Lower leg skin (tissue), 3 donors: ENCODE results near the gene ITGAD.

ENCODE experiments used
- POLR2A ChIP-seq, 2 donors: fragments of 450-650 bp; IDR thresholded peaks; one replicate each; pipeline ENCODE4 v1.6.1; 2016 to 2017; ENCODE audit warnings: antibody characterized with exemption in 2 of 2, mild to moderate bottlenecking in 1 of 2, moderate library complexity in 1 of 2
- TF ChIP-seq, protein P1 (sequence below), 3 donors: fragments of 450-650 bp; IDR thresholded peaks; one replicate each; pipeline ENCODE4 v1.5.1; 2016; ENCODE audit warnings: antibody characterized with exemption in 3 of 3, mild to moderate bottlenecking in 3 of 3, moderate library complexity in 2 of 3

GRCh38 chr16:31403590-31404352 lies 10.6 kb downstream of the ITGAD start:
- TF ChIP-seq, protein P1, sequence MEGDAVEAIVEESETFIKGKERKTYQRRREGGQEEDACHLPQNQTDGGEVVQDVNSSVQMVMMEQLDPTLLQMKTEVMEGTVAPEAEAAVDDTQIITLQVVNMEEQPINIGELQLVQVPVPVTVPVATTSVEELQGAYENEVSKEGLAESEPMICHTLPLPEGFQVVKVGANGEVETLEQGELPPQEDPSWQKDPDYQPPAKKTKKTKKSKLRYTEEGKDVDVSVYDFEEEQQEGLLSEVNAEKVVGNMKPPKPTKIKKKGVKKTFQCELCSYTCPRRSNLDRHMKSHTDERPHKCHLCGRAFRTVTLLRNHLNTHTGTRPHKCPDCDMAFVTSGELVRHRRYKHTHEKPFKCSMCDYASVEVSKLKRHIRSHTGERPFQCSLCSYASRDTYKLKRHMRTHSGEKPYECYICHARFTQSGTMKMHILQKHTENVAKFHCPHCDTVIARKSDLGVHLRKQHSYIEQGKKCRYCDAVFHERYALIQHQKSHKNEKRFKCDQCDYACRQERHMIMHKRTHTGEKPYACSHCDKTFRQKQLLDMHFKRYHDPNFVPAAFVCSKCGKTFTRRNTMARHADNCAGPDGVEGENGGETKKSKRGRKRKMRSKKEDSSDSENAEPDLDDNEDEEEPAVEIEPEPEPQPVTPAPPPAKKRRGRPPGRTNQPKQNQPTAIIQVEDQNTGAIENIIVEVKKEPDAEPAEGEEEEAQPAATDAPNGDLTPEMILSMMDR (IDR thresholded peaks at IDR 0.05) = no peak
- TF ChIP-seq POLR2A (IDR thresholded peaks at IDR 0.05) = no peak
